NCI-H510A (cell line): ENCODE measurements around the gene EHD3.
"Not testable (repeated sequence)": the region's sequence is repeated elsewhere in the genome, so short reads cannot be mapped to it uniquely, and the experiment has no call there.

Experiments used
- DNase-seq: peaks from one replicate; lab custom pipeline; 2025; lab: John Stamatoyannopoulos, UW

The EHD3 gene

DNA sequence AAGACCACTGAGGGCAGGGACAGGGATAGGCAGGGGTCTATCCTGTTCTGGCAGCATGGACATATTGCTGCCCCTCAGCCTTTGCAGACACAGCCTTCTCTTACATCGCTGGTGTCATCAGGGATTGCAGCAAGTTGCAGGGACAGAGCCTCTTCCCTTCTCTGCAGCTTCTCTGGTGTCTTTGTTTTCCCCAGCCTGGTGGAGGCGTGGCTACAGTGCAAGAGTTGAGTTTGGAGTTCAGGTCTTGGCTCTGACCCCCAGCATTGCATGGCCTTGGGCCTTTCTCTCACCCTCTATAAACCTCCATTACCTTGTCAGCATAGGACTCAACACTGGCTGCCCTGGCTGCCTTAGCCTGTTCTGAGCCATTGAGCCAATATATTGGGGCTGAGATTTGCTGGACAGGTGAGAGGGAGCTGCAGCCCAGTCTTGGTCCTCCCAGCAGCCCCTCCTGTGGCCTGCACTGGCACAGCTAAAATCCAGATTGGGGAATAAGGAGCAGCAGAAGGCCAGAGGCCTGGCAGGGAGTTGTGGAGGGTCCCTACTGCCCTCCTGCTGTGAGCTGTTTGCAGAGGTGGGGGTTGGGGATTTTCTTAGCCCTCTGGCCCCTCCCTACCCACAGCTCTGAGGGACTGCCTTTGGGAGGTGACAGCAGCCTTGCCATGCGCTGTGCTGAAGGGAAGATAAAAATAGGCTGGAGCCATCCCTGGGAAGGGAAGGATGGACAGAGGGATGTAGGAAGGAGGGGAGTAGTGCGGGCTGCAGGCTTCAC is 22.8 kb downstream of the EHD3 start:
- peak; percentile 61 for DNase-seq

DNA sequence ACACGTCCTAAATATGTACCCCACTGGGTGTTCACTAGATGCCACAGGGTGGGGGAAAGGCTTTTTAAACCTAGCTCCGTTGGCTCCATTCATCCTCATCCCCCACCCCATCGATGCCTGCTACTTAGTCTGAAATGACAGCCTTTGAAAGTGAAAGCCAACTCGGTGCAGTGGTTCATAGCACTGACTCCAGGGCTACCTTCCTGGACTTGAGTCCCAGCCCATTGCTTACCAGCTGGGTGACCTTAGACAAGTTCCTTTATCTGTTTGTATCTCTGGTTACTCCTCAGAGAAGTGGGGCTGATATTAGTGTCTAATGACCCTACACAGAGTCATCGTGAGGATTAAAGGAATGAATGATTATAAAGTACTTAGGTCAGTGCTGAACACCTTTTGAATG is 24.4 kb downstream of the EHD3 start:
- DNase-seq = no peak

DNA sequence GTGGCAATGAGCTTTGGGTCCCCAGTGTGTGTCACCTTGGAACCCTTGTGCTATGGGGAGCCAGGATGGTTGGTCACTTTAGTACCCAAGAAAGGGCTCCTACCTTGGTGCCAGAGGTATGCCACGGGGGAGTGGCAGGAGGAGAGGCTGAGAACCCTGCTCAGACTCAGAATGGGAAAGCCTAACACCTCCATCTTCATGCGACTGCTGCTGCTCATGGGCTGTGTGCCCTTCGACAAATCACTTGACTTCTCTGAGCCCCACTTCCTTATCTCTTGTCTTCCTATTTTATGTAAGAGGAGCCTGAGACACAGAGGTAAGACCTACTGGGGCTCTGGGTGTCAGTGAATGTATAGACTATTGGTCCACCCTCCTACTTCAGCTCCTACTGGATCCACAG is 25.1 kb downstream of the EHD3 start:
- no peak for DNase-seq

DNA sequence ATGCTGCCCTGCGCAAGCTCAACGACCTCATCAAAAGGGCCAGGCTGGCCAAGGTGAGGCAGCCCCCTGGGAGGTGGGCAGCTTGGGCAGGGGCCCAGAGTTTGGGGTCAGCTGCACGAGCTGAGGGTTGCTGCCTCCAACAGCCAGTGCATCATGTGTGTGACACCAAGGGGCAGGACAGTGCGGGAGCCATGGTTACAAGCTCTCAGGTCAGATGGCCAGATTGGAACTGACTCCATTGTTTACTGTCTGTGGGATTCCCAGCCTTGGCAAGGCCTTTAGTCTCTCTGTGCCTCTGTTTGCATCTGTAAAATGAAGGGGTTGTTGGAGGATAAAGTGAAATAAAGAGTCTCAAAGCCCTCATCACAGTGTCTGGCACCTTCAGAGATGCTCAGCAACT is 26.9 kb downstream of the EHD3 start:
- DNase-seq = no peak

DNA sequence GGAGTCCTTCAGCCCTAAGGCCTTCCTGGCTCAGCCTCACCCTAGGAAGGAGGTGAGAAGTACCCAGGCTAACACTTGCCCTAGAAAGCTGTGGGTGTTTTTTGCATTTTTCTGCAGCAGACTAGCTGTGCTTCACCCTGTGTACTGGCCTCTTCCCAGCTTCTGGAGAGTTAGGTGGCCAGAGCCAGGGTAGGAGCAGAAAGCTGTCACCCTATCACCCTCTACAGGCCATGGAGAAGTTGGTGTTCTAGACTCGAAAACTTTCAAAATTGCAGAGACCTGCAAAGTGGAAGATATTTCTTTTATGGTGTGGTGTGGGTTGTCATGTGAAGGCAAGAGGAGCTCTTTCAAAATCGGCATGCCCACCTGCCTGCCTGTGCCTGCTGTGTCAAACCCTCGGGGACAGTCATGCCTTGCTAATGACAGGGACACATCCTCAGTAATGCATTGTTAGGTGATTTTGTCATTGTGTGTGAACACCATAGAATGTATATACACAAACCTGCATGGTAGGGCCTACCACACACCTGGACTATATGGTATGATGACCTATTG is 29.8 kb downstream of the EHD3 start:
- DNase-seq = no peak

DNA sequence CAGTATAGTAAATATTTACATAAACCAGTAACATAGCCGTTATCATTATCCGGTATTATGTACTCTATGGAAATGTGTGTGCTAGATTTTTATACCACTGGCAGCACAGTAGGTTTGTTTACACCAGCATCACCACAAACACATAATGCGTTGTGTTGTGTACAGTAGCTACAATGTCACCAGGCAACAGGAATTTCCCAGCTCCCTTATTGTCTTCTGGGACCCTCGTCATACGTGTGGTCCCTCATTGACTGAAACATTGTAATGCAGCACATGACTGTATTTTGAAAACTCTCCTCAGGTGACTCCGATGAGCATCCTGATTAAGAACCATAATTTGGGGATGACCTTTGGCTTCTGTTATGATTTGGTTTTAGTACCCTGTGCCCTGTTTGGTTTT is 31.3 kb downstream of the EHD3 start:
- no peak for DNase-seq

DNA sequence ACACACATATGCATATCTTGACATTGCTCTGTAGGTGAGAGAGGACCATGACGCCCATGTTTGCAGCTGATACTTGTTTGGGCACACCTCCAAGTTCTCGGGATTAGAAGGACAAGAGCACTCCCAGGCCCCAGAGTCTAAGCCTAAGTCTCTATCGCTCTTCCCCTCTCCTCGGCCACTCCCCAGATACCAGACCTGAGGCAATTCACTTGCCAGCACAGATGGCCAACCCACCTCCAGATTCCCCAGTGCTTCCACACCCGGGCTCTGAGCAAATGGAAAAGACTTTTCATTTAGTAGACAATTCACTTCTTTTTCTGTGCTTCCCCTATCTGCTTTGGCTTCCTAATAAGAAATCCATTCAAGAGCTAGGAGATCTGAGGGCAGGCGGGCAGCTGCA is 32.9 kb downstream of the EHD3 start:
- DNase-seq = no peak

DNA sequence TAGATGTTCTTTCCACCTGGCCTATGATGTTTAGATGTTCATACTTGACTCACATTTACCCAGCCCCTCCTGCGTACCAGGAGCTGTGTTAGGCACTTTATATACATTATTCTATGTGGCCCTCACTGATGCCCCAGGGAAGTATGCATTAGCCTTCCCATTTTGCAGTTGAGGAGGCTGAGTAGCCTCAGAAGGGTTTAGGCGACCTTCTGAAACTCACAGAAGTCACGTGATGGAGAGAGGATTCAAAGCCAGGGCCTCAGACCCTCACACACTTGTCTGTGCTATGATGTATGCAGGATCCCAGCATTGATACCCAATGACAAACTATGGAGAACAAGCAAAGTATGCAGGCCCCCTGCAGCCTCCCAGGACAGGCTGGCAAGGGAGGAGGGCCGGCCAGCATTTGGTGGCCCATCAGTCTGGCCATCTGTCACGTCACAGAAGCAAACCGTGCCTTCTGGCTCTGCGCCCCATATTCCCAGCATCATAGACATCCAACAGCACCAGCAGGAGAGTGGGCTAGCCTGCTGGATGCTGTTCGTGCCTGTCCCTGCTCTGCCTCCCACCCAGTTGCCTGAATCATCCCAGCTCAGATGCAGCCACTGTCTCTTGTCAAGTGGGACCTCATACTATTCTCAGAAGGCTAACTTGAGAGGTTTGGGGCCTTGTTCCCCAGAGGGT is 33.6 kb downstream of the EHD3 start:
- DNase-seq = no peak

DNA sequence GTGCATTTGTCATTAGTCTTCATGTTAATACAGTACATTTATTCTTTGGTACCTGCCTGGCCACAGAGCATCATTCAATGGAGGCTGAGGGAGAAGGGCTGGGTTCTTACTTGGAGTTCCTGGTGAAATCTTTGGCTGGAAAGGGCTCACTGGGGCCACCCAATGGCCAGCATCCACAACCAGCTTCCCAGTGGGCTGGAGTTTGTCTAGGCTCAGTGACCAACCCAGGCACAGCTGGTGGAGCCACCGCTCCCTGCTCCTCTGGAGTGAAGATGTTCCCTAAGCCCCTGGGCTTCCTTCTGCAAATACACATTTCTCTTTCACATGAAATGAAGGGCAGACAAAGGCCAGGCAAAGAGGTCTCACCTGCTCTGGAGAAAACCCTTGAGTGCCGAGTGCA is 34.4 kb downstream of the EHD3 start:
- DNase-seq = no peak

DNA sequence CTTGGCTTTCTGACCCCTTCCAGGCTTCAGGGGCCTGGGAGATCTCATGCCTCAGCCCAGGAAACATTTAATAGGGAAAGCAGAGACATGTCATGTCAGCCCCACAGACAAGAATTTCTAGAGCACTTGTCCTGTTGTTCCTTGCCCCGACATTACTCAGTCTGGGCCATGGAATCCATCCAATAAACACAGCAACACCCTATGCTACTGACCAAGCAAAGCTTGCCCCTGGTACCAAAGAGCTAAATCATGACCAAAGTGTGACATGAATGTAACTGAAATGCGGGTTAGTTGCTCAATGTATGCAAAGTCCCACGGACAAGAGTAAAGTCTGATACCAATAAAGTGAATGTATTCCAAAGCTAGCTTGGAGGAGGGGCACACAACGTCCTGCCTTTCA is 35.1 kb downstream of the EHD3 start:
- DNase-seq = no peak

DNA sequence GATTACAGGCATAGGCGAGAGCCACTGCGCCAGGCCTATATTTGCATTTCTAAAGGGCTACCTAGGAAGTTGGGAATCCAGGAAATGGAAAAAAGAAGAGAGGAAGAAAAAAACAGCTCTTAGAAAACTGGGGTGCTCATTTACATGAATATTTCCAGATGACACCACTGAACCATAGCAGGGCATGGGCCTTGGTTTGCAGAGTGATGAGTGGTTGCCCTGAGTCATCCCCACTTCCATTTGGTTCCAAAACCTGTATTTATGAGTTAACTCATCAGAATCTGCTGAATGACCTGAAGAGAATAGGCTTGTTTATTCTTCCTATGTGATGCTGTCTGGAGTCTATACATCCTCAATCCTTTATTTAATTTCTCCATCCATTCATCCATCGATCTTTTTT is 36.2 kb downstream of the EHD3 start:
- DNase-seq = no peak

DNA sequence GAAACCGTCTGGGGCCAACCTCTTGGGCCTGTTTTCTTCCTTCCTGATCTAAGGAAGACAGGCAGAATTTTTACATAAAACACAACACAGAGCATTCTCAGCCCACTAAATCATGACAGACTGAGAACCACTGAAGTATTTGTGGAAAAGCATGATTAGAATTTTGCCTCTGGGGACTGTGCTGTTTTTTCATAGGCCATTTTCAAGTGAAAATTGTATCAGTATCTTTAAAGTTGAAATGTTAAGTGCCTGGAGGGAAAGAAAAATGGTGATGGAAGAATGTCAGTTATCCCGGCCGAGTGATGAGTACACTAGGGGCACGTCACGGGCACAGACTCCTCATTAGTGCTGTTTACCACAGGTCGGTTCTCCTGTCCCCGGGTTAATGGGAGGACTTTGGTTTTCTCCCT is 36.9 kb downstream of the EHD3 start:
- no peak for DNase-seq

DNA sequence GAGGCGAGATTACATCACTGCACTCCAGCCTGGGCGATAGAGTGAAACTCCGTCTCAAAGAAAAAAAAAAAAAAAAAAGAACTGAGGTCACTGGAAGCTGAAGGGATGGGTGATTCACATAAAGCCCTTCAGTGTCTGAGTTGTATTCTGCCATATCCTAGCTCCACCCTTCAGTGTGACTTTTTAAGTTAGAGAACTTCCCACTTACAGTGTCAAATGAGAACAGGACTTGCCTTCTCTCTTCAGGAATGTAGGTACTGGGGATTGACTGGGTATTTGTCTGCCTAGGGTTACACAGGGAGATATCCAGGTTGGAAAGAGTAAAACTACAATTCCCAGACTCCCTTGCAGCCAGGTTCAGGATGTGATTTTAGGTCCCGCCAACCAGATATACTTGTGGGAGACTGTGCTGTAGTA is 37.9 kb downstream of the EHD3 start:
- DNase-seq = no peak

DNA sequence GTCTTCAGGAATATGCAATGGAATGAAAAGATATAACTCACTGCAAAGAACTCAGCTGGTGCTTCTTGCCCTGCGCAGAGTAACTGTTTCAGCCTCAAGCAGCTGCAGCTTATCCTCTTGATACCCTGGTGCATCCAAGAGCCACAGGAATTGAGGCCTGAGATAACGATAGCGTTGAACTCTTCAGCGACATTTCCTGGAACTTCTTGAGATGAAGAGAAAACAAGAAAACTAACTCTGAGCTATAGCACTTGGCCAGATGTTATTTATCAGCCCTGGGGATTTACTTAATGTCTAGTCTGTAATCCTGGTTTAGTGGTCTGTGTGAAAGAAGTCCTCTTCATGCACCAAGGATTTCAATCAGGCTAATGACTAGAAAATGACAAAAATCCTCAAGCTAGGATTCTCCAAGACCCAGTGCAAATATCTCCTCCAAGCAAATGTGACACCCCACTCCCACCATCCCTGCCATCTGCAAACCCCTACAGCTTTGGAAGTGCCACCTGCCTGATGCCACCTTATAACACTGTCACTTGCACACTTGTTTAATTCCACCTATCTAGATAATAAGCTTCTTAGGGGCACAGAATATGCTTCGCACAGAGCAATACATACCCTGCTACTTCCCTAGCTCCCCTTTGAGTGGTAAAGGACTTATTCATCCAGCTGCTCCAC is 40.6 kb downstream of the EHD3 start:
- DNase-seq = no peak

DNA sequence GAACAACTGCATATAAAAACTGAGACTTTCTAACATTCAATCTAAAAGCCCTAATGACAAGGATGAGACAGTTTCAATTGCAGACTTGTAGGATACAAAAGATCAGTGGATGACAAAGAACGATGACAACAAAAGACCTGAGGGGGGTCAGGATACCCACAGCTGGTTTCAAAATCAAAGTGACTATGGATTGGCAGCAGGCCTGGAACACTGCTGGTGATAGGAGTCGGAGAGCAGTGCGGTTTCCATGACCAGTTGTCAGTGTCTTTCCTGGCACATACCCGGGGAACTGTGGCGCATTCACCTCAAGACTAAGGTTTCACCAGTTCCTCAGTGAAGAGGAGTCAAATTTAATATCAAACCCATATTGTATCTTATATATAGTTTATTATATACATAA is 42.0 kb downstream of the EHD3 start:
- no peak for DNase-seq

DNA sequence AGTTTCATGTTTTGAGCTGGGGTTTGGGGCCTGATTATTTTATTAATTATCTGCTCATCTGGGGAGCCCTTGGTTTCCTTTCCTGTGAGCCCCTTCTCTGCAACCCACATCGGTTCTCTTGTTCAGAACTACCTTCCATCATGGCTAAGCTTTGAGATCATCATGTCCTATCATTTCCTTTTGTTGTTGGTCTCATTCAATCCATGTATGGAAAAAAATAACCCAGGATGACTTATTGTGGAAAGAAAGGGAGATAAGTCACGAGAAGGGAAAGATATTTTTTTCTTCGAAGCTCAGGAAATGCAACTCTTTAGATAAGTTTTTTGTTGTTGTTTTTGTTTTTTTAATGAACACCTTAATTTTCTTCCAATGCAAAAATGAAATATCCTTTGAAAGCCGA is 43.7 kb downstream of the EHD3 start:
- no peak for DNase-seq

DNA sequence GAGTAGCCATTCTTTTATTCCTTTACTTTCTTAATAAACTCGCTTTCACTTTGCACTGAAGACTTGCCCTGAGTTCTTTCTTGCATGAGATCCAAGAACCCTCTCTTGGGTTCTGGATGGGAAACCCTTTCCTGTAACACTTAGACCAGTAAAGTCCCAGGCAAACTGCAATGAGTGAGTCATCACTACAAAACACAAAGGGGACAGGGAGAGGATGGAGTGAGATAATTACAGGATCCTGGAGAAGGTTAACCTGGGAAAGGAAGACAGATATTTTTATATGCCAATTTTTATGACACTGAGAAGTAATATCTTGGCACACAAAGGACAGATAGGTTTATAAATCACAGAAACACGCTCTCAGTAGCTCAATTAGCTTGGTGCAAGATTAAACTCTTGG is 48.7 kb downstream of the EHD3 start:
- no peak for DNase-seq

DNA sequence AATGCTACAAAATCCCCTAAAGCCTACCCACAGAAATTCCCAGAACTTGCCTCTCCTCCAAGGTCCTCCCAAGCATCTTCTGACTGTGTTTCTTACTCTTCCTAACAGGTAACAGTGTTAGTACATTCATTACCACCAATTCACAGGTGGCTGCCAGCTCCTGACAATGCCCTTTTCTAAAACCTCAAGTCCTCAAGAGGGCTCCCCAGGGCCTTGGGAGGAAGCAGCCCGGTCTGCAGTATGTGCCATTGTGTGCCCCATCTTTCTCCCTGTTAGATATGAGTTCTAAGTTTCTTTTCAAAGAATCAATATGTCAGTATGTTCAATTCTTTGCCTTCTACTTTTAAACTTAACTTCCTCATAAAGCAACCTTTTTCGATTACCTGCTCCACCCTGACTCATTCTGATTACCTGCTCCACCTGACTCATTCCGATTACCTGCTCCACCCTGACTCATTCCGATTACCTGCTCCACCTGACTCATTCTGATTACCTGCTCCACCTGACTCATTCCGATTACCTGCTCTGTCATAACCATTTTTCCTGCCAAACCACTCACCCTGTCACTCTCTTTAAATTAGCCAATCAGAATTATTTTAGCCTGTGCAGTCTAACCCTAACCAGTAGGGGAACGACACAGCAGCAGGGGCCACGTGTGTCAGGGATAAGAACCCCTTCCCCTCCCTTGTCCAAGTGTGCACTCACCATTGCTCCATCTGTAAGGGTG is 49.4 kb downstream of the EHD3 start:
- not testable (repeated sequence) for DNase-seq

DNA sequence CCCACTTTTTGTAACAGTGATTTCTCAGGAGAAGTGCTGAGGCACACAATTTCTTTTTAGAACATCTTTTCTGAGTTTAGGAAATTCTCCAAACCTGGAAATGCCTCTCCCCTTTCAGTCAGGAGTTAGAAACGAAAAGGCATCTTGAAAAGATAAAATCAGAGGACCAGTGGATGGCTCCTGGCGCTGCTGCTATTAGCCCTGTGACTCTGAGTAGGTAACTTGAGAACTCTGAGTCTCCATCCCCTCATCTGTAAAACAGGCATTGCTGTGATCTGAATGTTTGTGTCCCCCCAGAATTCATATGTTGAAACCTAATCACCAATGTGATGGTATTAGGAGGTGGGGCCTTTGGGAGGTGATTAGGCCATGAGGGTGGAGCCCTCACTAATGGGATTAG is 50.2 kb downstream of the EHD3 start:
- no peak for DNase-seq

DNA sequence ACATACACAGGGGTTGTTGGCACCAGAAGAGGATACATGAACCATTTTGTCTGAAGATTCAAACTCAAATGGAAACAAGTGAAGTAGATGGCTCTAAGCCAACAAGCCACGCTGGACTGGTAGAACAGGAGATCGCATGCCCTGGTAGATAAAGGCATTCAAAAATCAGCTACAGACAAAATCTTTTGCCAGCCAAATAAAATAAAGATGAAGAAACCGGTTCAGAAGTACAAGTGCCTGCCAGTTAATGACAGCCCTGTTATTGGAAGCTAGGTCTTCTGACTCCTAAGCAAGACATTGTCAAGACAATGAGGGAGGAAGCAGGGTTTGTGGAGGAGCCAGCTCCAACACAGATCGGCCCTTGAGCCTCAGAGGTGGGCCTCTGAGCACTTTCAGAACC is 52.3 kb downstream of the EHD3 start:
- DNase-seq = no peak

DNA sequence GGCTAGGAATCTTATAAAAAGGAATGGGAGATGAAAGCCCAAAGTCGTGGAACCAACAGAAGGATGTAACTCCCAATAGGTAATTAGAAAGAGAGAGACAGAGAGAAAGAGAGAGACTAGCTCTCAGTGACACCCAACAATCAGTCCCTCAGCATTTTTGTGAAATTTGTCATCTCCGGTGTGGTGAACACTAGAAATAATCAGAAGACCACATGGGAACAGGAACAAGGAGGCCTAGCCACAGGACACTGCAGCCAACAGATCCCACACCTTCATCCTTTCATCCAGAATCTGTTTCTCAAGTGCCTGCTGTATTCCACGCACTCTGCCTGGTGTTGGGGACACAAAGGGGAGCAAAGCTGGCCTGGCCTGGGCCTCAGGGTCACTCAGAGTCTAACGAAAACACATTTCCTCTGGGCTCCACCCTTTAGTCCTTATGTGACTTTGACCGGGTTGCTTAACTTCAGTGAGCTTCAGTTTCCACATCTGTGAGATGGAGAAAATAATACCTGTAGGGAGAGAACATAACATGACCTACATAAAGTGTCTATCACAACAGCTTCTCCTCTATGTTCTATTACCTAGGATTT is 53.1 kb downstream of the EHD3 start:
- no peak for DNase-seq

DNA sequence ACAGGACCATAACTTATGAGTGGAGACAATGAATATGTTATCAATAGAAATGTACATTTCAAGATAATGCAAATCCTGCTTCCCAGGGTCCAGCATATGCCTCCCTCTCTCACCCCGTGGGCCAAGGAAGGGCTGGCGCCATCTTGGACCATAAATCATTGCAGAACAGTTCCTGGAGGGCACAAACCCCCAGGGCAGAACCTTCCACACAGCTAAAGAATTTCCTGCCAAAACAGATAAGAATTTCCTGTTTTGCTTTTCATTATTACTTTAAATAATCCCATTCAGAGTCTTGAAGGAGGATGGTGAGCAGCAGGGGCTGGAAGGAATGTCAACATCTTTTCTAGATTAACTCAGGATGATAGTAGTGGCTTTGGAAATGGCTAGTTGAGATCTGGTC is 53.7 kb downstream of the EHD3 start:
- no peak for DNase-seq
